ENCODE results near the gene PLET1. TPM values are rescaled to one million over a fixed set of nuclear protein-coding genes. Genes with fewer than 3 reads are reported as not detected.

Gene PLET1
- total and polyA plus RNA-seq, 2 of the 4 experiments (the other 2 are of a cell fraction) = not detected

- ChIA-PET POLR2A (ENCODE audit: unreplicated experiment) (no interaction called here), CTCF (interaction anchor here (1.3 kb wide), 1 partner anchor 53 kb away, joined by 4 read pairs; no protein-coding TSS in a partner anchor)
- Histone ChIP-seq H3K36me3 (ENCODE audit: control insufficient read depth, insufficient read depth, low read length) (peaks cover 4% of the 10 kb centered on the region; the same call in 1 of the 2 replicates), H3K27ac (ENCODE audit: insufficient read depth, low read length) (peak overlapping the region; percentile 98), H4K8ac (ENCODE audit: low read depth in 2 of 2, low read length in 2 of 2) (peak overlapping the region; percentile 86 to 100), H3K14ac (replicated peaks; ENCODE audit: low read depth, low read length) (peak overlapping the region; percentile 97), H3K9me3 (ENCODE audit: control insufficient read depth, insufficient read depth, low read length) (no peaks in the 10 kb centered on the region), H4K5ac (ENCODE audit: low read depth, low read length) (peak overlapping the region; percentile 87), H2BK20ac (ENCODE audit: low read depth, low read length) (no peak overlapping the region), H2BK15ac (ENCODE audit: low read depth, low read length) (peak overlapping the region; percentile 37; the same call in 2 of the 3 replicates), H2AK9ac (replicated peaks; ENCODE audit: low read depth, low read length, poor library complexity) (peak overlapping the region; percentile 99), H2BK120ac (ENCODE audit: low read depth, low read length) (peak overlapping the region; percentile 71), H2AK5ac (ENCODE audit: low read depth, low read length) (peak overlapping the region; percentile 97), H3K27me3 (ENCODE audit: control insufficient read depth, insufficient read depth, low read length) (no peaks in the 10 kb centered on the region), H2BK5ac (ENCODE audit: low read depth, low read length, poor library complexity, severe bottlenecking) (peak overlapping the region; percentile 99), H3K9ac (ENCODE audit: low read depth, low read length) (peak overlapping the region; percentile 98), H4K91ac (ENCODE audit: insufficient read depth, low read depth, low read length) (peak overlapping the region; percentile 91), H3K4me1 (ENCODE audit: control insufficient read depth, insufficient read depth, low read length) (peaks cover 16% of the 10 kb centered on the region), H4K20me1 (ENCODE audit: insufficient read depth, low read length) (peaks cover 6% of the 10 kb centered on the region; the same call in 1 of the 2 replicates), H2AFZ (replicated peaks; ENCODE audit: low read length, poor library complexity) (peak overlapping the region; percentile 100), H3K79me1 (ENCODE audit: low read depth in 1 of 2, low read length in 2 of 2) (peaks cover 24 to 42% of the 10 kb centered on the region in 2 experiments), H3K9me1 (ENCODE audit: insufficient read depth, low read length) (no peaks in the 10 kb centered on the region; the same call in 1 of the 2 replicates), H3K23ac (ENCODE audit: low read depth, low read length) (peak overlapping the region; percentile 96), H3K56ac (ENCODE audit: extremely low read depth, insufficient read depth, low read length) (peak overlapping the region; percentile 94), H3K4ac (ENCODE audit: low read depth, low read length) (peak overlapping the region; percentile 78), H3K4me2 (ENCODE audit: low read depth, low read length) (peak overlapping the region; percentile 93), H3K4me3 (ENCODE audit: insufficient read depth, low read depth, low read length) (peak overlapping the region; percentile 93), H3K18ac (ENCODE audit: low read depth, low read length) (peak overlapping the region; percentile 70)
- TF ChIP-seq NFE2L2 (IDR thresholded peaks at IDR 0.05; ENCODE audit: low read depth, low read length) = no peak
- no peak for TF ChIP-seq CTCF (conservative IDR thresholded peaks at IDR 0.05; ENCODE audit: low read depth, low read length)
- no peak for TF ChIP-seq CEBPB (IDR thresholded peaks at IDR 0.05; ENCODE audit: low read depth, low read length)
- TF ChIP-seq RAD21 (IDR thresholded peaks at IDR 0.05; ENCODE audit: low read length) = no peak
- no peak for TF ChIP-seq SMC3 (IDR thresholded peaks at IDR 0.05; ENCODE audit: low read depth, low read length)
- no peak for TF ChIP-seq ELK1 (IDR thresholded peaks at IDR 0.05; ENCODE audit: borderline replicate concordance, low read depth, low read length)
- no peak for TF ChIP-seq BHLHE40 (IDR thresholded peaks at IDR 0.05; ENCODE audit: low read depth, low read length)
- TF ChIP-seq POLR2A (IDR thresholded peaks at IDR 0.05; ENCODE audit: low read depth, low read length) = no peak; the same call in 1 of the 2 replicates
- no peak for TF ChIP-seq CHD1 (IDR thresholded peaks at IDR 0.05; ENCODE audit: low read depth, low read length)
- no peak for TF ChIP-seq FOS (IDR thresholded peaks at IDR 0.05; ENCODE audit: low read depth, low read length)
- TF ChIP-seq USF2 (IDR thresholded peaks at IDR 0.05; ENCODE audit: low read depth, low read length) = no peak
- TF ChIP-seq RFX5 (IDR thresholded peaks at IDR 0.05; ENCODE audit: low read depth, low read length) = no peak
- no peak for TF ChIP-seq RCOR1 (IDR thresholded peaks at IDR 0.05; ENCODE audit: insufficient replicate concordance, low read length)
- intact Hi-C loops (cut with micrococcal nuclease) = loop anchor here (2.0 to 10.0 kb wide), 3 partner anchors 40 to 352 kb away; partner anchors contain the start of genes ALG9, CFAP68 and FDXACB1
- dilution Hi-C loops (cut with HindIII; ENCODE audit: low sequenced_read_pairs, unreplicated experiment) = no loop called here
- no TSS peak for BruUV-seq (replicated peaks)
- ATAC-seq (ENCODE audit: low read depth) (peak; percentile 41), DNase-seq (peak; percentile 48)
- no CpG with 5 or more reads among the region's 16 CpGs for WGBS, 2 experiments (ENCODE audit: extremely low coverage in 2 of 2, insufficient read length in 1 of 2)
- in situ Hi-C loops (cut with MboI; ENCODE audit: low sequenced_read_pairs) = loop anchor here (10.0 kb wide), 2 partner anchors 138 to 1058 kb away; no protein-coding TSS in a partner anchor
These were observed 33.7 kb downstream of the PLET1 start for GRCh38 chr11:112226831-112227401.
